ENCODE measurements around the gene CACNA1C. TPM values are rescaled to one million over a fixed set of nuclear protein-coding genes. Genes with fewer than 3 reads are reported as not detected.
A peak's percentile ranks its signal among the peaks of the same experiment; 100 is the strongest.

Gene CACNA1C
- total and polyA plus RNA-seq, 2 of the 4 experiments (the other 2 are of a cell fraction), result 1.6 to 2.6 TPM

DNA sequence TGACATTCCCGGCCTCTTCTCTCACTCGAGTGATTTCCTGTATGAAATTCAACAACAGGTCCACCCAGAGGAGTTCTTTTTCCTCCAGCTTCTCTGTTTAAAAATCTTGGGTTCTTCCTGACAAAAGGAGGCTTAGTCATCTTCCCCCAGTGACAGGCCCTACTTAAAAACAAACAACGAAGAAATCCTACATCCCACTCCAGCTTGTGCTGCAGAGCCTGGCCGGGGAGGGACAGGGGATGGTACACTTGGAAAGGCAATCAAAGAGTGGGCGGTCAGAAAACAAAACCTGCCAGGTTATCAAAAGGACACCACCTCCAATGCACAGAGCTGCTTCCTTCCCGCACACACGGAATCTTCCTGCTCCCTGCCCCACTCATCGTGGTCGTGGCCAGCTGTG, 101.3 kb downstream of the CACNA1C start:
- H3K27me3 ChIP-seq (ENCODE audit: control insufficient read depth, insufficient read depth, low read length), result no peaks in the 10 kb centered on the region
- DNase-seq, result peak; percentile 88
- H2BK120ac ChIP-seq (ENCODE audit: low read depth, low read length), result peak overlapping the region; percentile 77
- peak overlapping the region; percentile 84 for H3K27ac ChIP-seq (ENCODE audit: insufficient read depth, low read length)
- WGBS, 2 experiments (ENCODE audit: extremely low coverage in 2 of 2, insufficient read length in 1 of 2), result no CpG with 5 or more reads among the region's 9 CpGs
- BruUV-seq (replicated peaks), result no TSS peak
- H2BK20ac ChIP-seq (ENCODE audit: low read depth, low read length), result peak overlapping the region; percentile 75
- no peak overlapping the region for H4K5ac ChIP-seq (ENCODE audit: low read depth, low read length)
- no peak overlapping the region for H3K4me3 ChIP-seq (ENCODE audit: insufficient read depth, low read depth, low read length)
- peak overlapping the region; percentile 45 for H2AK9ac ChIP-seq (replicated peaks; ENCODE audit: low read depth, low read length, poor library complexity)
- H3K36me3 ChIP-seq (ENCODE audit: control insufficient read depth, insufficient read depth, low read length), result no peaks in the 10 kb centered on the region
- peak overlapping the region; percentile 48 for H2BK5ac ChIP-seq (ENCODE audit: low read depth, low read length, poor library complexity, severe bottlenecking)
- ChIA-PET POLR2A (ENCODE audit: unreplicated experiment) (no interaction called here), CTCF (no interaction called here)
- peak overlapping the region; percentile 58 for H4K91ac ChIP-seq (ENCODE audit: insufficient read depth, low read depth, low read length)
- no peaks in the 10 kb centered on the region for H4K20me1 ChIP-seq (ENCODE audit: insufficient read depth, low read length)
- H2BK15ac ChIP-seq (ENCODE audit: low read depth, low read length), result peak overlapping the region; percentile 30; the same call in 1 of the 3 replicates
- H3K9ac ChIP-seq (ENCODE audit: low read depth, low read length), result no peak overlapping the region
- intact Hi-C loops (cut with micrococcal nuclease) (no loop called here), dilution Hi-C loops (cut with HindIII; ENCODE audit: low sequenced_read_pairs, unreplicated experiment) (no loop called here), in situ Hi-C loops (cut with MboI; ENCODE audit: low sequenced_read_pairs) (no loop called here)
- H3K56ac ChIP-seq (ENCODE audit: extremely low read depth, insufficient read depth, low read length), result peak overlapping the region; percentile 82; the same call in 1 of the 2 replicates
- H3K4me1 ChIP-seq (ENCODE audit: control insufficient read depth, insufficient read depth, low read length), result peaks cover 19% of the 10 kb centered on the region
- peak overlapping the region; percentile 78; the same call in 1 of the 2 replicates for H2AK5ac ChIP-seq (ENCODE audit: low read depth, low read length)
- no peaks in the 10 kb centered on the region for H3K9me3 ChIP-seq (ENCODE audit: control insufficient read depth, insufficient read depth, low read length)
- peak overlapping the region; percentile 60 for H3K4me2 ChIP-seq (ENCODE audit: low read depth, low read length)
- H3K23ac ChIP-seq (ENCODE audit: low read depth, low read length), result 0 out of 2 replicates have a peak overlapping the region, but pooled peaks have one; percentile 0
- H3K4ac ChIP-seq (ENCODE audit: low read depth, low read length), result peak overlapping the region; percentile 61
- H4K8ac ChIP-seq (ENCODE audit: low read depth in 2 of 2, low read length in 2 of 2), result peak overlapping the region in 1 of 2 experiments; percentile 86; a peak in 3 of 4 replicates
- ATAC-seq (ENCODE audit: low read depth), result peak; percentile 90
- no peak for TF ChIP-seq ELK1 (IDR thresholded peaks at IDR 0.05; ENCODE audit: borderline replicate concordance, low read depth, low read length)
- no peak for TF ChIP-seq POLR2A (IDR thresholded peaks at IDR 0.05; ENCODE audit: low read depth, low read length)
- TF ChIP-seq FOS (IDR thresholded peaks at IDR 0.05; ENCODE audit: low read depth, low read length), result 0 out of 2 replicates have a peak, but pooled peaks have one; percentile 45
- no peak for TF ChIP-seq RCOR1 (IDR thresholded peaks at IDR 0.05; ENCODE audit: insufficient replicate concordance, low read length)
- no peak for TF ChIP-seq NFE2L2 (IDR thresholded peaks at IDR 0.05; ENCODE audit: low read depth, low read length)
- peak overlapping the region; percentile 21; the same call in 1 of the 2 replicates for H3K18ac ChIP-seq (ENCODE audit: low read depth, low read length)
- H3K9me1 ChIP-seq (ENCODE audit: insufficient read depth, low read length), result peaks cover 19% of the 10 kb centered on the region
- H3K79me1 ChIP-seq (ENCODE audit: low read depth in 1 of 2, low read length in 2 of 2), result peaks cover 3 to 18% of the 10 kb centered on the region in 2 experiments; a peak in 3 of 4 replicates
- H2AFZ ChIP-seq (replicated peaks; ENCODE audit: low read length, poor library complexity), result peak overlapping the region; percentile 60
- peak overlapping the region; percentile 34 for H3K14ac ChIP-seq (replicated peaks; ENCODE audit: low read depth, low read length)

Data from IMR-90 (cell line).